H1 (cell line): Measurements from ENCODE around the gene TPBGL. TPM values are rescaled to one million over a fixed set of nuclear protein-coding genes. Genes with fewer than 3 reads are reported as not detected.

Experiments
- BACH1 ChIP-seq: IDR thresholded peaks from 2 replicates; pipeline ENCODE4 v1.6.1; 2012; ENCODE audit warnings: low read length, improper control_type of control experiment
- JUN ChIP-seq: IDR thresholded peaks from 2 replicates; pipeline ENCODE4 v1.6.1; 2011; ENCODE audit warnings: low read depth, mild to moderate bottlenecking, improper control_type of control experiment, low read length
- SAP30 ChIP-seq: fragments of 300-600 bp; sonication (generic); IDR thresholded peaks from 2 replicates; pipeline ENCODE4 v1.7.1; 2012; ENCODE audit warnings: low read length, moderate library complexity, mild to moderate bottlenecking, inconsistent platforms; ENCODE audit not compliant: insufficient read depth, insufficient replicate concordance
- SUZ12 ChIP-seq: fragments of 200-600 bp; sonication (generic); IDR thresholded peaks from 2 replicates; pipeline ENCODE4 v1.6.1; 2012; ENCODE audit warnings: mild to moderate bottlenecking, inconsistent platforms, low read length, moderate library complexity, mixed read lengths
- polyA plus RNA-seq, 7 experiments: library from polyadenylated mRNA; depleted of rRNA in 3 of 7; stranded (reverse) in 5 of 7; unstranded in 2 of 7; fragments of >200 nt in 5 of 7; fragments of 200-250 nt in 2 of 7; gene quantifications; 1 replicate in 5 of 7; 2 replicates in 1 of 7; 4 replicates in 1 of 7; pipeline versions ENCODE4 v1.2.1 to v1.2.3, GENCODE V29; 2011 to 2013; ENCODE audit warnings: missing spikeins in 2 of 7, mixed read lengths in 2 of 7
- total RNA-seq: library from RNA; stranded (reverse); fragmentation: NEBNext Ultra II Directional; extraction: Animal tissue kit (Norgen Biotek cat#: 25700); gene quantifications from 2 replicates; pipeline ENCODE4 v1.2.1, GENCODE V29; 2021

TPBGL gene
- total and polyA plus RNA-seq, 2 of the 8 experiments (the other 6 are each of a cell fraction or from before 2014, with no cell fraction given), result 0.26 to 0.37 TPM

- TF ChIP-seq JUN (no peak), BACH1 (no peak), SUZ12 (no peak), SAP30 (no peak)
These were observed 41.1 kb upstream of the TPBGL start (continued) for GRCh38 chr11:75199412-75199955.
